ENCODE results near the gene IFITM1.

- no peak for TF ChIP-seq TCF12 (IDR thresholded peaks at IDR 0.05; ENCODE audit: low read depth)
- no peak for TF ChIP-seq YY1 (IDR thresholded peaks at IDR 0.05; ENCODE audit: low read depth)
- no peak for TF ChIP-seq RAD21 (IDR thresholded peaks at IDR 0.05; ENCODE audit: low read depth)
- TF ChIP-seq EP300 (IDR thresholded peaks at IDR 0.05; ENCODE audit: borderline replicate concordance): no peak
- no peak for TF ChIP-seq FOXM1 (IDR thresholded peaks at IDR 0.05; ENCODE audit: borderline replicate concordance, low read depth)
- no peak for TF ChIP-seq TAF1 (IDR thresholded peaks at IDR 0.05; ENCODE audit: low read depth)
- TF ChIP-seq CEBPB (IDR thresholded peaks at IDR 0.05): no peak
- no peak for TF ChIP-seq TEAD4 (IDR thresholded peaks at IDR 0.05)
- TF ChIP-seq NFIC (IDR thresholded peaks at IDR 0.05): no peak
- TF ChIP-seq ZBTB7A (IDR thresholded peaks at IDR 0.05; ENCODE audit: low read depth): no peak
These were observed 28.5 kb downstream of the IFITM1 start for GRCh38 chr11:342328-342727.

Measured in Ishikawa (cell line).